Subcutaneous adipose tissue (tissue), 4 donors: Measurements from ENCODE around the gene KCNN2. TPM values are rescaled to one million over a fixed set of nuclear protein-coding genes. Genes with fewer than 3 reads are reported as not detected.

Experiments used
- total RNA-seq, 4 donors: library from RNA; depleted of rRNA; stranded (reverse); fragments of >200 nt; gene quantifications; one replicate each; pipeline ENCODE4 v1.1.0, GENCODE V29; 2016
- TF ChIP-seq, protein P1 (sequence below): fragments of 450-650 bp; IDR thresholded peaks from one replicate; pipeline ENCODE4 v1.5.1; 2016; ENCODE audit warnings: low read depth, mild to moderate bottlenecking, control low read depth, antibody characterized with exemption, moderate library complexity

The KCNN2 gene
- total RNA-seq, 4 donors from 2014 or later = 0.17 to 1.1 TPM; not detected in 2

GRCh38 chr5:114435885-114436299 lies 74.0 kb downstream of the KCNN2 start:
- TF ChIP-seq, protein P1, sequence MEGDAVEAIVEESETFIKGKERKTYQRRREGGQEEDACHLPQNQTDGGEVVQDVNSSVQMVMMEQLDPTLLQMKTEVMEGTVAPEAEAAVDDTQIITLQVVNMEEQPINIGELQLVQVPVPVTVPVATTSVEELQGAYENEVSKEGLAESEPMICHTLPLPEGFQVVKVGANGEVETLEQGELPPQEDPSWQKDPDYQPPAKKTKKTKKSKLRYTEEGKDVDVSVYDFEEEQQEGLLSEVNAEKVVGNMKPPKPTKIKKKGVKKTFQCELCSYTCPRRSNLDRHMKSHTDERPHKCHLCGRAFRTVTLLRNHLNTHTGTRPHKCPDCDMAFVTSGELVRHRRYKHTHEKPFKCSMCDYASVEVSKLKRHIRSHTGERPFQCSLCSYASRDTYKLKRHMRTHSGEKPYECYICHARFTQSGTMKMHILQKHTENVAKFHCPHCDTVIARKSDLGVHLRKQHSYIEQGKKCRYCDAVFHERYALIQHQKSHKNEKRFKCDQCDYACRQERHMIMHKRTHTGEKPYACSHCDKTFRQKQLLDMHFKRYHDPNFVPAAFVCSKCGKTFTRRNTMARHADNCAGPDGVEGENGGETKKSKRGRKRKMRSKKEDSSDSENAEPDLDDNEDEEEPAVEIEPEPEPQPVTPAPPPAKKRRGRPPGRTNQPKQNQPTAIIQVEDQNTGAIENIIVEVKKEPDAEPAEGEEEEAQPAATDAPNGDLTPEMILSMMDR = no peak

DNA sequence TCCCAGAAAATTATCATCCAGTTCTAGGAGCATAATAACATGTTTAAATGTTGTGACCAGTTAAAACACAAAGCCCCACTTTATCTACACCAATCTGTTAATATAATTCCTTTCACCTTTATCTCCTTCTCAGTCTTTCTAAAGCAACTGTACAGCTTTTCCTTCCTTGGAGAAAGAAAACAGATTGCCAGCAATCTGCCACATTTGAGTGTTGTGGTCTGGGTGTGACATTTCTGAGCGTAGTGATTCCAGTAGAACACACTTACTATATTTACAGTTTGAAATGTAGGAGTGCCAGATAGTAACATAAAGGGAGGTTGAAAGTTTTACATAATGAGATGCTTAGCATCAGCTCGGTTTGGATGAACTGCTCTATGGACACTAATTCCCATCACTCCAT lies 76.1 kb downstream of the KCNN2 start:
- TF ChIP-seq, protein P1 = no peak

DNA sequence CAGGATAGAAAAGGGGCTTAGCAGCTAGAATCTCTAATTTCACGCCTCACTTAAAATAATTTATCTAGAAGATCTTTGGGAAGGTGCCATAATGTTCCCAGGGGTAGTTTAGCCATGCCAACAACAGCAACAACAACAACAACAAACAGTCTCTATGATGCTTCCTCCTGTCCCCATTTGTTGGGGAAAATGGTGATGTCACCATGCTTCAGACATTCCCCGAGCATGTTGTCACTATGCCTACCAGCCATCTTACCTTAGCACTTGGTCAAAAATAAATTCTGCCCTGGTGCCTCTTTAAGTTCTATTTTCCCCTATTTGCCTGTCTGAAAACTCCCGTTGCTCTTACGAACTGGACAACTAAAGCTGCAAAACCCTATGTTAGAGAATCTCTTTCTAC lies 76.6 kb downstream of the KCNN2 start:
- TF ChIP-seq, protein P1 = no peak

DNA sequence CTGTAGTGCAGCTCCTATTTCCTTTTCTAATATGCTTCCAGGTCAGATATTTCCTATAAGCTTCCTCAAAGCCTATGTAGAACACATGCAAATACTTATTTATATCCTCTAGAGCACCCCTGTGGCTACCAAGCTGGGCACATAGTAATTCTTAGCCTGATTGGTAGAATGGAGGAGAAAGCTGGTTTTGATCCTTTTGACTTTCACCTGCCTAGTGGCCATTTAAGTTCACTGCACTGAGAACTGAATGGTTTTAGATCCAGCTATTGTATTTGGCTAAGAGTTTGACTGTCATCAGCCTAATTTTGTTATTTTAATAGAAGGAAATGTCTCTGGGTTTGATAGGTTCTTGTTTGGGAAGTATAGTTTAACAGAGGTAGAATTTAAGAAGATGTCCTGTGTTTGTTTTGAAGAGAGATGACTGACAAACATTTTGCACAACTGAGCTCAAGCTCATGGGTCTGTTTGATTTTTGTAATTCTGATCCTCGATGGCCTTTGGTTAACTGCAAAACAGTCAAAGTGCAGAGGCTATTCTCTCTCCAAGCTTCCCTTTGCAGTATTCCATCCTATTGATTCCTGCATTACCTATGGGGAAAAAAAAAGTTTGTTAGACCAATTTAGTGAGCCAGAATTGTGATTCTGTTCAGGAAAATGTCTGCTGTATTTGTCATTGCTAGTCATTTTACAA lies 85.4 kb downstream of the KCNN2 start:
- TF ChIP-seq, protein P1 = no peak

DNA sequence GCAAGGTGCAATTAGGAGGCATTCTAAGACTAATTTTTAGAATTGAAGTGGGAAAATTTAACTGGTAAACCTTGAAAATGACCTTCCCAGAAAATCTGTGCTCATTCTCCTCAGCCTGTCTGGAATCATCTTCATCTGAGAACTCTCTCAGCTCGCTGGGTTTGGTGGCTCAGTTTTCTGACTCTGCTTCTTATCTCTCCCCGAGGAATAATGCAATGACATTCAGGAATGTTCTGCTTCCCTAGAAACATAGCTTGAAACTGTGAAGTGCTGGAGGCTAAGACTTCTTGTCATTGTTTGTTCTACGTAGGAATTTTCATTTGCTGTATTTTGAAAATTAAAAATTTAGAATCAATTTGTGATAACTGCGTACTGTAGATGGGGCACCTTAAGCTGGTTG lies 86.6 kb downstream of the KCNN2 start:
- TF ChIP-seq, protein P1 = no peak

GRCh38 chr5:114449860-114450421 lies 88.1 kb downstream of the KCNN2 start:
- TF ChIP-seq, protein P1 = no peak

- TF ChIP-seq, protein P1 = no peak
Observed at GRCh38 chr5:114450437-114450836, 88.6 kb downstream of the KCNN2 start.
